ENCODE measurements around the gene RPL36A. TPM values are rescaled to one million over a fixed set of nuclear protein-coding genes. Genes with fewer than 3 reads are reported as not detected.

Gene RPL36A
- total and polyA plus RNA-seq, 9 of the 15 experiments (the other 6 are each of a cell fraction or from before 2014, with no cell fraction given): 412 to 4,539 (median 3,209) TPM

GRCh38 chrX:101385026-101385684 is 5.7 kb upstream of the RPL36A start:
- Histone ChIP-seq H3K4me2 (ENCODE audit: insufficient read depth, low read length) (peak overlapping the region; percentile 92), H3K9ac (ENCODE audit: insufficient read depth in 1 of 2, low read depth in 2 of 2, low read length in 2 of 2) (peak overlapping the region; percentile 92 to 95), H3K9me3 (replicated peaks; ENCODE audit: control insufficient read depth, insufficient read depth, low read depth, low read length) (no peaks in the 10 kb centered on the region), H3K27ac (ENCODE audit: extremely low read depth, low read depth, low read length) (peak overlapping the region; percentile 92), H3K79me2 (ENCODE audit: control insufficient read depth, insufficient read depth, low read length) (peaks cover 68% of the 10 kb centered on the region), H3K4me1 (replicated peaks in 1 of 2; ENCODE audit: control insufficient read depth in 2 of 2, insufficient read depth in 2 of 2, low read length in 2 of 2) (peaks cover 4 to 17% of the 10 kb centered on the region in 2 experiments), H3K36me3 (ENCODE audit: control insufficient read depth, insufficient read depth, low read length) (0 out of 3 replicates have a peak, but pooled peaks cover 3% of the 10 kb centered on the region), H3K27me3 (ENCODE audit: control insufficient read depth in 2 of 2, insufficient read depth in 2 of 2, low read length in 2 of 2) (no peaks in the 10 kb centered on the region), H3K4me3 (peak overlapping the region; percentile 57), H4K20me1 (replicated peaks; ENCODE audit: control insufficient read depth, insufficient read depth, low read length) (no peaks in the 10 kb centered on the region), H2AFZ (ENCODE audit: low read depth, low read length) (peak overlapping the region; percentile 82), H3K9me1 (ENCODE audit: control insufficient read depth, insufficient read depth, low read length) (no peaks in the 10 kb centered on the region)
- ChIA-PET CTCF (ENCODE audit: low intra/inter-chr PET ratio) (no interaction called here), POLR2A (interaction anchor here (0.9 to 1.5 kb wide), 5 partner anchors 13 to 546 kb away, joined by 3 to 6 read pairs (median 3); partner anchors contain the start of gene ZMAT1)
- in situ Hi-C loops (cut with MboI) (no loop called here), intact Hi-C loops (cut with micrococcal nuclease) (no loop called here)
- WGBS (ENCODE audit: insufficient coverage, low coverage, missing lambda C conversion rate): 12% methylated on average over 5 of the region's 7 CpGs
- FAIRE-seq (no peak), DNase-seq (ENCODE audit: extremely low read depth in 1 of 4, low spot score in 3 of 4) (no peak), ATAC-seq (peak; percentile 14)
- TF ChIP-seq LARP7 (IDR thresholded peaks at IDR 0.05): peak; percentile 82; the same call in 1 of the 2 replicates
- peak; percentile 39; the same call in 1 of the 2 replicates for TF ChIP-seq RBFOX2 (IDR thresholded peaks at IDR 0.05; ENCODE audit: low read depth, low read length)
- no peak for TF ChIP-seq DDX20 (tag; IDR thresholded peaks at IDR 0.05; ENCODE audit: low read depth)
- peak; percentile 72 for TF ChIP-seq ZFX (CRISPR knock-in tag; IDR thresholded peaks at IDR 0.05)
- TF ChIP-seq SAP30 (IDR thresholded peaks at IDR 0.05; ENCODE audit: borderline replicate concordance, insufficient read depth, low read depth, low read length, poor library complexity, severe bottlenecking): no peak
- no peak for TF ChIP-seq TRIM24 (IDR thresholded peaks at IDR 0.05)
- TF ChIP-seq ZNF431 (CRISPR knock-in tag; IDR thresholded peaks at IDR 0.05): no peak
- peak; percentile 38 to 78; a peak in 2 of 4 replicates for TF ChIP-seq MLLT1 (IDR thresholded peaks at IDR 0.05)
- TF ChIP-seq THRB (CRISPR knock-in tag; conservative IDR thresholded peaks at IDR 0.05): no peak
- TF ChIP-seq HDAC8 (tag; IDR thresholded peaks at IDR 0.05): no peak
- peak in 1 of 2 experiments; percentile 31; a peak in 1 of 4 replicates for TF ChIP-seq HDAC1 (IDR thresholded peaks at IDR 0.05)
- BruUV-seq (replicated peaks): no TSS peak

Measured in K562 (cell line).